ENCODE results near the gene STK35.
"Not testable (repeated sequence)": the region's sequence is repeated elsewhere in the genome, so short reads cannot be mapped to it uniquely, and the experiment has no call there.

Gene STK35

GRCh38 chr20:2179949-2180348 lies 78.3 kb downstream of the STK35 start:
- DNase-seq (ENCODE audit: low read depth in 2 of 2) = no peak

GRCh38 chr20:2183381-2183780 lies 81.8 kb downstream of the STK35 start:
- DNase-seq (ENCODE audit: low read depth in 2 of 2) = no peak

DNA sequence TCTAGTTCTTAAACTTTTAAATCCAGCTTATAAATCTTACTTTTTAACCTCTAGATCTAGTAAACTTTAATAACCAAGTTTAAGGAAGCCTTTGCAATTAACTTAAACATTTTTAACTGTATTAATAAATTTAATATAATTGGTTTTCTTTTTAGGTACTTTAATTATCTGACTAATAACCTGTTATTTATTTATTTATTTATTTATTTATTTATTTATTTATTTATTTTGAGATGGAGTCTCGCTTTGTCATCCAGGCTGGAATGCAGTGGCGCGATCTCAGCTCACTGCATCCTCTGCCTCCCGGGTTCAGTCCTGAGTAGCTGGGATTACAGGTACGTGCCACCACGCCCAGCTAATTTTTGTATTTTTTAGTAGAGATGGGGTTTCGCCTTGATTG lies 83.3 kb downstream of the STK35 start:
- not testable (repeated sequence) for DNase-seq (ENCODE audit: low read depth in 2 of 2)

GRCh38 chr20:2195614-2196013 lies 94.0 kb downstream of the STK35 start:
- DNase-seq (ENCODE audit: low read depth in 2 of 2) = no peak

DNA sequence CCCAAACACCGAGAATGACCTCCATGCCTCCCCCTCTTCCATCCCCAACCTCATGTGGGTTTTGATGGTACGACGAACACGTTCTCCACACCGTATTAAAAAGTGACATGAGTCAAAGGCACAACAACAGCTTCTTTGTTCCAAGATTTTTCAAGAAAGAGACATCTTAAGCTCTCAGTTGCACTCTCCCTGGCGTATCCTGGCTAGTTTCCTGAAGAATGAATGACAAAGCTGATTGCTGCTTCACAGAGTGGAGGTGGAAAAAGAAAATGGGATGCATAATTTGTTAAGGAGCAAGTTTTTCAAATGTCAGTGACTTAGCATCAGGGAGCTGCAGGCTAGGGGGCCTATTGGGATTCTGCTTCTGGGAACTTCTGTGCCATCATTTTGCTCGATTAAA lies 95.5 kb downstream of the STK35 start:
- no peak for DNase-seq (ENCODE audit: low read depth in 2 of 2)
